Stimulated activated CD4-positive, alpha-beta T cell treated with anti-CD3 and anti-CD28 coated beads, Interleukin-15, amount 100 ng/mL, for 24 hours (primary cell): ENCODE measurements around the gene TMEM231.
A peak's percentile ranks its signal among the peaks of the same experiment; 100 is the strongest.
"Not testable (repeated sequence)": the region's sequence is repeated elsewhere in the genome, so short reads cannot be mapped to it uniquely, and the experiment has no call there.

ENCODE experiments used
- DNase-seq: peaks from one replicate; pipeline ENCODE4 v3.0.0-alpha.2; 2020

Gene TMEM231, protein sequence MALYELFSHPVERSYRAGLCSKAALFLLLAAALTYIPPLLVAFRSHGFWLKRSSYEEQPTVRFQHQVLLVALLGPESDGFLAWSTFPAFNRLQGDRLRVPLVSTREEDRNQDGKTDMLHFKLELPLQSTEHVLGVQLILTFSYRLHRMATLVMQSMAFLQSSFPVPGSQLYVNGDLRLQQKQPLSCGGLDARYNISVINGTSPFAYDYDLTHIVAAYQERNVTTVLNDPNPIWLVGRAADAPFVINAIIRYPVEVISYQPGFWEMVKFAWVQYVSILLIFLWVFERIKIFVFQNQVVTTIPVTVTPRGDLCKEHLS

DNA sequence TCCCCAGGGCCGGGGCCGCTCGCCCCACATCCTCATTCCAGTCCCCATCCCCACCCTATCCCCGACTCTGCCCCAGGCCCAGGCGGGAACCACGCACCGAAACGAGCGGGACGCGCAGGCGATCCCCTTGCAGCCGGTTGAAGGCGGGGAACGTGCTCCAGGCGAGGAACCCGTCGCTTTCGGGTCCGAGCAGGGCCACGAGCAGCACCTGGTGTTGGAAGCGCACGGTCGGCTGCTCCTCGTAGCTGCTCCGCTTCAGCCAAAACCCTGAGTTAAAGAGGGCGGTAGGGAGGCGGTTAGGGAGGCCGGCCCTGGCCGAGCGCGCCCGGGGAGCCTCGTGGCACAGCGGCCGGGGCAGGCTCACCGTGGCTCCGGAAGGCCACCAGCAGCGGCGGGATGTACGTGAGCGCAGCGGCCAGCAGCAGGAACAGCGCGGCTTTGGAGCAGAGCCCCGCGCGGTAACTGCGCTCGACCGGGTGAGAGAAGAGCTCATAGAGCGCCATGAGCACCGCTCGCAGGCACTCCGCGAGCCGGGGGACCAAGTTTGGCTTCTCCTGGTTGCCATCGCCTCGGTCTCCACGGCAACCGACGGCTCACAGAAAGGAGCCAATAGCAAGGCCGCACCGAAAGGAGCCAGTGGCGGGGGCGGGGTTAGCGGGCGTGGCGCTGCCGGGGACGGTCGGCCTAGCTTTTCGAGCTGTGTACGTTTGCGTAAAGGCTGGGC lies at the start of gene TMEM231:
TMEM231 (minus strand) TSS at position 546 of the 724 bp plus-strand sequence; CDS start at position 503, 43 bp downstream.
- DNase-seq, result peak; percentile 99

DNA sequence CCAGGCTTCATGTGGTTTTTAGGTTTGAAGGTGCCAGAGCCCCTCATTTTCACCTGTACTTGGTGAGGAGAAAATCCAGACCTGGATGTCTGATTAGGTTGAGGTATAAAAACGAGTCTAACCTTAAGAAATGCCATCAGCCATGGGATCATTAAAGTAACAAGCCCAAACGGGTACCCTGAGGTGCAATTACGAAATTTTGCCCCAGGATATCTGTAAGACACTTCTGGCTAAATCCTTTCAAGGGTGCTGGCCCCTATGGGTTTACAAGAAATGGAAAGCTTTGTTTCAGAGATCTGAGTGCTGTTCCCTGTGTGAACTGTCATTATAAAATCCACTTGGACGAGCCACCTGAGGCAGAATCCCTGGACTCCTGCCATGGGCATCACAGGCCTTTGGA lies 47.2 kb upstream of the TMEM231 start:
- no peak for DNase-seq

DNA sequence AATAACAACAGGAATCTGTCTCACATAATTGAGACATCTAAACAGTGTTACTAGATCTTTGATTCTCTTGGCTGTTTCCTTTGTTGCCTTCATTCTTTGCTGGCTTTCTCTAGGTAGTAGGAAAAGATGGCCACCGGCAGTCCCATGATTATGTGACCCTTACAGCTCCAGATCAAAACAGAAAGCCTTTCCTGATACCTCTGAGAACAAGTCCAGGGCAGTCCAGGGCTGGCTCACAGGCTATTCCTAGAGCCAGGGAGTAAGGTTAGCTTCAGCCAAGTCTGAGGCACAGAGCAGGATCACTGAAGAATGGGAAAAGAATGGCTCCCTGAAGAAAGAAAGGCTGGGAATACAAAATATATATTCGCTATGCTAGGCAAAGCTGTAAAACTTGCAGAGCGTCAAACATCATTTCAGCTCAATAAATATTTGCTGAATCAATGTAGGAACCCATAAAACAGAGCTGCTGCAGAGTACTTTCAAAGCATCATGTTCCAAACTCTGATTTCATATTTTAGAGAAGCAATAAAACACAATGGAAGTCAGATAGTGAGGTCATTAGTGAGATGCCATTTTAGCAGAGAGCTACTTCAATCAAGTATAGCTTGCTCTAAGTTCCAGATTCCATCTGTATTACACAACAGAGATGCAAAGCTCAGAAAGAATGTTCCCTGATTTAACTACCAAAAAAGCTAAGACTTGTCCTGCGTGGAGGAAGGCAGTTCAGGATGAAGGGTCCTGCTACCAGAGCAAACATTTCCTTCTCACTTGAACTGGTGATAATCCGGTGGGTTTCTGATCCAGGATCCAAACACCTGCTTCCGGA lies 43.6 kb upstream of the TMEM231 start:
- no peak for DNase-seq

DNA sequence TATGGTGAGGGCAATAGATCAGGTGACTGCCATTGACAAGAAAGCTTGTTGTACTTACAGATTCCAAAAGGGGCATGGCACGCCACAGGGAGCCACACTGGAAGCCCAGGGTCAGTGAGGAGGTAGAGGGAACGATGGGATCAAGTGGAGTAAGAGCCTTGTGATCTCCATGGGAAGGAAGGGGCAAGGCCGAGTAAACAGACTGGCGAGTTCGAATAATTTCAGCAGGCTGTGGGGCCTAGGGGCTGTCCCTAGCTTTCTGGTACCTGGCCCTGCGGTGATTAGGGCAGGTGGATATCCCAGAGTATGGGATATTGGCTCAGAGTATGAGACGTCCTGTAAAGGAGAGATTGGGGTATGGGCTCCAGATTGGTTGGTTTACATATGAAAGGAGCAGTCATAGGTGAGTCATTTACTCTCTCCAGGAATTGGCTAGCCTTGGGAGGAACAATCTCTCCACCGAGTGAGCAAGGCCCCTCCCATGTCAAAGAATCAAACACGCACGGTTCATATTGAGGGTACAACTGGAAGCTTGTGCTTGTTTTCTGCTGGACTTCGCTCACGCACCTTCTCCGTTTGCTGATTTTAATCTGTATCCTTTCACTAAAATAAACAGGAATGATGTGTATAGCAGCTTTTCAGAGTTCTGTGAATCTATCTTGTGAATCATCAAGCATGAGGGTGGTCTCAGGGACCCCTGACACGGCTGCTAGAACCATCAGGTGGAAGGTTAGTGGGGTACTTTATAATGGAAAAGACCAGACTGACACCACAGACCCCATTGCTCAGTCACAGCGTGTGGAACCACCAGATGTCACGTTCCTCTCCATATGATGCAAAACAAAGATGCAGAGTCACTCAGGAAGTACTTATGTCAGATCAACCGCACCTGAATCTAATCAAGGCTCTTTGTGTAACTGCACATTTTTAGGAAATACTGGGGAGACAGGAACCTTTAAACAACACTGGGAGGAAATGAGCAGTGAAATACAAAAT lies 38.1 kb upstream of the TMEM231 start:
- DNase-seq, result peak; percentile 14

DNA sequence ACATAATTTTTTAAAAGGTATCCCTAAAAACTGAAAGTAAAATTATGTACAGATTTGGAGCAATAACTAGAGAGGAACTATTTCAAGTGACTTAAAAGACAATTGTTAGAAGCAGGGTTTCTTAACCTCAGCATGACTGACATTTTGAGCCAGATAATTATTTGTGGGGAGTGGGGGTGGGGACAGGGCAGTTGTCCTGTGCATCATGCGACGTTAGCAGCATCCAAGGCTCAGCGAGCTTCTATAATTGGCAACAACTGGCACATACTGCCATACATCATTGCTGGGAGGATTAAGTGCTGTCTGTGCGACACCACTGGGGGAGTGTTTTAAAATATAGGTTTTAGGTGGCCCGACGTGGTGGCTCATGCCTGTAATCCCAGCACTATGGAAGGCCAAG lies 37.3 kb upstream of the TMEM231 start:
- DNase-seq, result no peak

GRCh38 chr16:75591927-75592326 lies 35.9 kb upstream of the TMEM231 start:
- not testable (repeated sequence) for DNase-seq

DNA sequence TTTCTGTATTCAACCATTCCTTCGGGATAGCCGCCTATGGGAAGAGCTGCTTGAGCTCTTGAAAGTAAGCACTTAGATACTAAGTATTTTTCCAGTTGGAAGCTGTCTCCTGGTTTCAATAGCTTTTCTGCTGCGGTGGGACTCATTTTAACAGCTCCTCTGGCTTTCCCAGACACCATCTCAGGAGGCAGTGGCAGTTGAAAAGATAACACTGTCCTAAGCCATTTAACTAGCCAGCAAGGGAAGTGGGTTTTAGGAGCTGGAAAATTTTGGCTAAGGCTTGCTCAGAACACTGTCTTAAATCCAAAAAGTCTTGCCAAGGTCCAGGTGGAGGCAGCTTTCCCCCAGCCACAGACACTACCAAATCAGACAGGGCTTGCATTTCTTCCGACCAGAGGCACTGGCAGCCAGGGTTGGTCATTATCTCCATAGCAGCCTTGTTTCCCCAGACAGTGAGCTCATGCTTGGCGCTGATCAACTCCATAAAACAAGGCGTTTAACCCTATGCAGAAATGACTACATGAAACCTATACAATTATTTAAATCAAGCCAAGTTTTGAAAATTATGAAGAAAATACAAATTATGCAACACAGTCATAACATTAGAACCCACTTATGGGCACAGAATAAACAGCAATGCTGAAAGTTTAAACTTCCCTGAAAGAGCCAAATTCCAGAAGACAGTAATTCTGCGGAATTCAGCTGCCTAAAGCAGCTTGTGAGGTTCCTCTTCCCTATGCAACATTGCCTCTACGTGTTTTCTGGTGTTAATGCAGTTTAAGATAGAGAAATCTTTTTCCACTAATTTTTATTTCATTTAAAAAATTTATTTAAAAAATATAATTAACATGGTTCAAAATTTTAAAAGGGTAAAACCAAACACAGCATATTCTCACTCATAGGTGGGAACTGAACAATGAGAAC lies 35.1 kb upstream of the TMEM231 start:
- DNase-seq, result no peak

GRCh38 chr16:75589306-75589705 lies 33.3 kb upstream of the TMEM231 start:
- DNase-seq, result no peak

DNA sequence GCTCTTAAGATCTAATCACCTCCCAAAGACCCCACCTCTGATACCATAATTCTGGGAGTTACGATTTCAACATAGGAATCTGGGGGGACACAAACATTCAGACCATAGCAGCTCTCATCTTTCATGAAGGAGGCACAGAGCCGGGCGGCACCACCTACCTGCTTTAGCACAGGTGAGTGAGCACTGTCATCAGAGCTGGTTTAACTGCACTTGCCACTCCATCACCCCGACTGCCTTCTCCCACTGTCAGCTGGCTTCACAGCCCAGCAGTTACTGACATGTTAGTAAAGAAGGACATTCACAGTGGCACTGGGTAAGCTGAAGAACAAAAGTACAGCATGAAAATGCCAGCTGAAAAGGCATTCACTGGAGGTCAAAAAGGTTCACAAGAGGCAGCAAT lies 32.7 kb upstream of the TMEM231 start:
- no peak for DNase-seq

DNA sequence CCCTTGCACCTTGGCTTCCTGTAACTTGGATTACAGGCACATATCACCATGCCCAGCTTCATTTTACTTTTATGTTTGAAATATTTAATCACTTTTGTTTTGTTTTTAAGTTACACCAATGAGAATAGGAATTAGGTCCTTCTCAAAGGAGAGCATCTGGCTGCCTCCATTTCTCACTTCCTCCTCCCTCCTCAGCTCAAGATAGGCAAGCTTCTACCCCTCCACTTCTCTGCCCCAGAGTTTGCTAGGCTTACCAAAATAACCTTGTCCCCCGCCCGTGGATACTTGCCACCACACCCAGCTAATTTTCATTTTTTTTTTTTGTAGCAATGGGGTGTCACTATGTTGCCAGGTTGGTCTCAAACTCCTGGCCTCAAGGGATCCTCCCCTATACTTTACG lies 28.1 kb upstream of the TMEM231 start:
- no peak for DNase-seq

DNA sequence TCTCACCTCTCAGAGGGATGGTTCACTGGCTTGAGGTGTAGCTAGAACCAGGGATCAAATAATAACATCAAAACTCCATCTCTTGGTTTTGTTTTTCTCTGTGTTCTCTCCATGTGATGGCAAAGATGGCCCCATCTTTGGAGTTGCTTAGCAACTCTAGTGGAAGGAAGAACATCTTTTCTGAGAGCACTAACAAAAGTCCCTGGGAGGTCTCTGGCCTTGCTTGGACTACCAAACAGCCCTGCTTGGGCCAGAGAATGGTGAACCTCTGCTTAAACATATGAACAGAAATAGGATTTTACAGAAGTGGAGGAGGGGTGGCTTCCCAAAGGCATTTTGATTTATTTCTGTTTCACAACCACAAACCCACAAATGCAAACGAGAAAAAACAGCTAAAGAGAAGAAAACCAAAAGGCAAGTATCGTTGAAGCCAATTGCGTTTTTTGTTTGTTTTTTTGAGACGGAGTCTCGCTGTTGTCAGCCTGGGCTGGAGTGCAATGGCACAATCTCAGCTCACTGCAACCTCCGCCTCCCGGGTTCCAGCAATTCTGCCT lies 23.3 kb upstream of the TMEM231 start:
- DNase-seq, result no peak

- no peak for DNase-seq
Observed at GRCh38 chr16:75578725-75579124, 22.7 kb upstream of the TMEM231 start.

DNA sequence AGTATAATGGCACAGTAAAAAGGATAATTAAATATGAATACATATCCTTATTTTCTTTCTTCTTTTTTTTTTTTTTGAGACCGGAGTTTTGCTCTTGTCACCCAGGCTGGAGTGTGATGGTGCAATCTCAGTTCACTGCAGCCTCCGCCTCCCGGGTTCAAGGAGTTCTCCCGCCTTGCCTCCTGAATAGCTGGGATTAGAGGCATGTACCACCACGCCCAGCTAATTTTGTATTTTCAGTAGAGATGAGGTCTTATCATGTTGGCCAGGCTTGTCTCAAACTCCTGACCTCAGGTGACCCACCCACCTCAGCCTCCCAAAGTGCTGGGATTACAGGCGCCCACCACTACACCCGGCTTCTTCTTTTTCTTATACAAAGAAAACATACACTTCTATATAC lies 22.2 kb upstream of the TMEM231 start:
- DNase-seq, result no peak

GRCh38 chr16:75576384-75576811 lies 20.3 kb upstream of the TMEM231 start:
- no peak for DNase-seq

- no peak for DNase-seq
Observed at GRCh38 chr16:75575958-75576357, 19.9 kb upstream of the TMEM231 start.

GRCh38 chr16:75573955-75574354 lies 17.9 kb upstream of the TMEM231 start:
- DNase-seq, result no peak

GRCh38 chr16:75572864-75573542 lies 17.0 kb upstream of the TMEM231 start:
- no peak for DNase-seq

- DNase-seq, result no peak
Observed at GRCh38 chr16:75570396-75571065, 14.5 kb upstream of the TMEM231 start.

GRCh38 chr16:75567911-75568310 lies 11.9 kb upstream of the TMEM231 start:
- DNase-seq, result no peak
